Gastrocnemius medialis (tissue), 4 donors: ENCODE results near the gene TADA2A.

Experiments used
- POLR2A ChIP-seq, 2 donors: fragments of 450-650 bp; IDR thresholded peaks; one replicate each; pipeline ENCODE4 v1.6.1; 2017; ENCODE audit warnings: antibody characterized with exemption in 2 of 2, mild to moderate bottlenecking in 2 of 2, moderate library complexity in 2 of 2
- TF ChIP-seq, protein P1 (sequence below), 5 experiments: fragments of 450-650 bp in 3 of 5; fragments of 200-600 bp in 2 of 5; sonication (generic) in 2 of 5; IDR thresholded peaks in 4 of 5; conservative IDR thresholded peaks in 1 of 5; 1 replicate in 4 of 5; 2 replicates in 1 of 5; pipeline ENCODE4 v1.5.1; 2016 to 2019; ENCODE audit warnings: antibody characterized with exemption in 5 of 5, mild to moderate bottlenecking in 3 of 5, moderate library complexity in 3 of 5

DNA sequence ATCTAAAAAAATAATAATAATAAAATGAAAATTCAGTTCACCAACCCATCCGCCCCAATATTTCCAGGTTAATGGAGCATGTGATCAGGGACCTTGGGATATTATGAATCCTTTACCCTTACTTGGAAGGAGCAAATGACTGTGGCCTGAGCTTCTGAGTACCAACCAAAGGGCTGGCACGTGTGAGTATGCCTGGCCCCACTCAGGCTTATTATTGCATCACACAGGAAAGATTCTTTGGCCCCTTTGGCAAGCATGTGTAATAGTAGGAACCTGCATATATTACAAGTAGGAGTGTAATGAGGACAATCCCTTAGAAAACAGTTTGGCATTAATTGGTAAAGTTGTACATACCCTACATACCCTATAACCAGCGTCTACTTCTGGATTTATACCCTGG lies 38.1 kb upstream of the TADA2A start:
- TF ChIP-seq, protein P1, sequence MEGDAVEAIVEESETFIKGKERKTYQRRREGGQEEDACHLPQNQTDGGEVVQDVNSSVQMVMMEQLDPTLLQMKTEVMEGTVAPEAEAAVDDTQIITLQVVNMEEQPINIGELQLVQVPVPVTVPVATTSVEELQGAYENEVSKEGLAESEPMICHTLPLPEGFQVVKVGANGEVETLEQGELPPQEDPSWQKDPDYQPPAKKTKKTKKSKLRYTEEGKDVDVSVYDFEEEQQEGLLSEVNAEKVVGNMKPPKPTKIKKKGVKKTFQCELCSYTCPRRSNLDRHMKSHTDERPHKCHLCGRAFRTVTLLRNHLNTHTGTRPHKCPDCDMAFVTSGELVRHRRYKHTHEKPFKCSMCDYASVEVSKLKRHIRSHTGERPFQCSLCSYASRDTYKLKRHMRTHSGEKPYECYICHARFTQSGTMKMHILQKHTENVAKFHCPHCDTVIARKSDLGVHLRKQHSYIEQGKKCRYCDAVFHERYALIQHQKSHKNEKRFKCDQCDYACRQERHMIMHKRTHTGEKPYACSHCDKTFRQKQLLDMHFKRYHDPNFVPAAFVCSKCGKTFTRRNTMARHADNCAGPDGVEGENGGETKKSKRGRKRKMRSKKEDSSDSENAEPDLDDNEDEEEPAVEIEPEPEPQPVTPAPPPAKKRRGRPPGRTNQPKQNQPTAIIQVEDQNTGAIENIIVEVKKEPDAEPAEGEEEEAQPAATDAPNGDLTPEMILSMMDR (IDR thresholded peaks at IDR 0.05 in 4 of 5, conservative IDR thresholded peaks at IDR 0.05 in 1 of 5), result no peak
- no peak for TF ChIP-seq POLR2A (IDR thresholded peaks at IDR 0.05)
